ENCODE measurements around the gene POLR3H.

GRCh38 chr22:41505511-41506220 lies 38.6 kb downstream of the POLR3H start:
- no peak for TF ChIP-seq CTCF (conservative IDR thresholded peaks at IDR 0.05; ENCODE audit: low read depth, low read length)
- no peak for TF ChIP-seq EZH2 (IDR thresholded peaks at IDR 0.05; ENCODE audit: low read length, unreplicated experiment)
- no peak for TF ChIP-seq EZH2phosphoT487 (IDR thresholded peaks at IDR 0.05; ENCODE audit: borderline replicate concordance, low read length)

All from PC-3 (cell line).